Forelimb muscle (tissue), 1 donor: ENCODE results near the gene ZDHHC16. TPM values are rescaled to one million over a fixed set of nuclear protein-coding genes. Genes with fewer than 3 reads are reported as not detected.

Experiments used
- polyA plus RNA-seq: library from polyadenylated mRNA; unstranded; fragments of 120-200 nt; gene quantifications from one replicate; pipeline ENCODE4 v1.2.1, GENCODE V29; 2013; ENCODE audit not compliant: insufficient read length

Gene ZDHHC16
- polyA plus RNA-seq, 1 donor: 28.8 TPM

Other genes starting within 250 kb of the ZDHHC16 start
- 10.5 TPM for gene ARHGAP19, start 153.5 kb upstream of the ZDHHC16 start, polyA plus RNA-seq
- 1.0 TPM for gene FRAT1, start 126.9 kb upstream of the ZDHHC16 start, polyA plus RNA-seq
- 3.6 TPM for gene FRAT2, start 111.4 kb upstream of the ZDHHC16 start, polyA plus RNA-seq
- gene RRP12, start 44.8 kb upstream of the ZDHHC16 start, polyA plus RNA-seq: 22.8 TPM
- 86.9 TPM for gene PGAM1, start 20.0 kb upstream of the ZDHHC16 start, polyA plus RNA-seq
- gene EXOSC1, start 169 bp upstream of the ZDHHC16 start, polyA plus RNA-seq: 22.8 TPM
- 63.0 TPM for gene MMS19, start 52.2 kb downstream of the ZDHHC16 start, polyA plus RNA-seq
- 13.8 TPM for gene UBTD1, start 52.7 kb downstream of the ZDHHC16 start, polyA plus RNA-seq
- 48.1 TPM for gene ANKRD2, start 126.6 kb downstream of the ZDHHC16 start, polyA plus RNA-seq
- gene HOGA1, start 138.2 kb downstream of the ZDHHC16 start, polyA plus RNA-seq: 0.90 TPM
- gene C10orf62, start 143.5 kb downstream of the ZDHHC16 start, polyA plus RNA-seq: 0.11 TPM
- gene MORN4, start 187.3 kb downstream of the ZDHHC16 start, polyA plus RNA-seq: 4.2 TPM
- gene PI4K2A, start 194.5 kb downstream of the ZDHHC16 start, polyA plus RNA-seq: 9.5 TPM
- 6.0 TPM for gene AVPI1, start 241.1 kb downstream of the ZDHHC16 start, polyA plus RNA-seq